GM23338 (cell line): ENCODE measurements around the gene ATP2A3. TPM values are rescaled to one million over a fixed set of nuclear protein-coding genes. Genes with fewer than 3 reads are reported as not detected.

Source experiments
- ATAC-seq: fragments of 200-7000 bp; cut with Tn5 transposase; 3 replicates; pipeline ENCODE4 v1.9.1; 2020
- DNase-seq: peaks from one replicate; pipeline ENCODE4 v3.0.0-alpha.2; 2015; ENCODE audit warnings: low spot score
- H2AFZ ChIP-seq: fragments of 200-600 bp; sonication (generic); 2 replicates; pipeline ENCODE4 v1.8.0; 2016; ENCODE audit warnings: antibody characterized with exemption, mild to moderate bottlenecking, moderate library complexity
- H3F3A ChIP-seq: fragments of 200-600 bp; sonication (generic); replicated peaks from 2 replicates; pipeline ENCODE4 v1.8.0; 2017; ENCODE audit warnings: antibody characterized with exemption, mixed run types, low read depth
- H3K27ac ChIP-seq: fragments of 200-600 bp; sonication (generic); 2 replicates; pipeline ENCODE4 v1.6.1; 2016; ENCODE audit warnings: low read depth
- H3K27me3 ChIP-seq: fragments of 200-600 bp; sonication (generic); 2 replicates; pipeline ENCODE4 v1.8.0; 2016; ENCODE audit warnings: mild to moderate bottlenecking, mixed run types, moderate library complexity; ENCODE audit not compliant: insufficient read depth
- H3K36me3 ChIP-seq: fragments of 200-600 bp; sonication (generic); 2 replicates; pipeline ENCODE4 v1.8.0; 2016; ENCODE audit warnings: mild to moderate bottlenecking; ENCODE audit not compliant: insufficient read depth
- H3K4me1 ChIP-seq: fragments of 200-600 bp; sonication (generic); 2 replicates; pipeline ENCODE4 v1.8.0; 2016; ENCODE audit warnings: mild to moderate bottlenecking, moderate library complexity; ENCODE audit not compliant: insufficient read depth
- H3K4me2 ChIP-seq: fragments of 200-600 bp; sonication (generic); 2 replicates; pipeline ENCODE4 v1.7.1; 2017; ENCODE audit warnings: mixed run types
- H3K4me3 ChIP-seq: fragments of 200-600 bp; sonication (generic); 2 replicates; pipeline ENCODE4 v1.6.1; 2016; ENCODE audit warnings: mixed run types
- H3K79me2 ChIP-seq: fragments of 200-600 bp; sonication (generic); replicated peaks from 2 replicates; pipeline ENCODE4 v1.8.0; 2017; ENCODE audit warnings: mild to moderate bottlenecking; ENCODE audit not compliant: insufficient read depth
- H3K9me2 ChIP-seq: fragments of 200-600 bp; sonication (generic); 2 replicates; pipeline ENCODE4 v1.8.0; 2017; ENCODE audit not compliant: insufficient read depth
- H4K20me1 ChIP-seq: fragments of 200-600 bp; sonication (generic); replicated peaks from 2 replicates; pipeline ENCODE4 v1.8.0; 2017; ENCODE audit warnings: mild to moderate bottlenecking; ENCODE audit not compliant: insufficient read depth
- H3K27ac Mint-ChIP-seq: 2 replicates; pipeline ENCODE4 v1.8.0; 2020; ENCODE audit warnings: inconsistent platforms, mild to moderate bottlenecking, moderate library complexity, mixed read lengths
- H3K27me3 Mint-ChIP-seq: 3 replicates; pipeline ENCODE4 v1.8.0; 2022; ENCODE audit warnings: low read depth, mild to moderate bottlenecking, moderate library complexity, mixed read lengths, inconsistent platforms; ENCODE audit not compliant: insufficient read depth, poor library complexity
- H3K36me3 Mint-ChIP-seq: 3 replicates; pipeline ENCODE4 v1.8.0; 2021; ENCODE audit warnings: low read depth, mild to moderate bottlenecking, inconsistent platforms, moderate library complexity, mixed read lengths
- H3K4me1 Mint-ChIP-seq: 3 replicates; pipeline ENCODE4 v1.8.0; 2020; ENCODE audit warnings: mild to moderate bottlenecking, inconsistent platforms, mixed read lengths
- H3K4me3 Mint-ChIP-seq: 3 replicates; pipeline ENCODE4 v1.8.0; 2021; ENCODE audit warnings: moderate library complexity, mild to moderate bottlenecking, inconsistent platforms, mixed read lengths
- H3K9me3 Mint-ChIP-seq: 3 replicates; pipeline ENCODE4 v1.8.0; 2020; ENCODE audit warnings: moderate library complexity, mild to moderate bottlenecking, inconsistent platforms, mixed read lengths
- JUNB ChIP-seq: IDR thresholded peaks from one replicate; pipeline ENCODE4 v1.6.1; 2016; ENCODE audit warnings: antibody characterized with exemption; ENCODE audit not compliant: unreplicated experiment
- STAT1 ChIP-seq: IDR thresholded peaks from one replicate; pipeline ENCODE4 v1.6.1; 2016; ENCODE audit warnings: antibody characterized with exemption; ENCODE audit not compliant: unreplicated experiment
- ZNF462 ChIP-seq: fragments of 250-450 bp; sonication (Bioruptor Pico); IDR thresholded peaks from 2 replicates; pipeline ENCODE4 v1.5.0; 2020; ENCODE audit warnings: mild to moderate bottlenecking, moderate library complexity
- polyA plus RNA-seq: library from polyadenylated mRNA; unstranded; fragments of >200 nt; fragmentation: Nextera tagmentation; extraction: Ambion mirVana; gene quantifications from 2 replicates; pipeline ENCODE4 v1.2.1, GENCODE V29; 2016
- total RNA-seq: library from RNA; depleted of rRNA; stranded (reverse); fragments of >200 nt; shearing (Covaris generic); gene quantifications from 2 replicates; pipeline ENCODE4 v1.2.3, GENCODE V29; 2014

Gene ATP2A3
- total and polyA plus RNA-seq, 2 experiments from 2014 or later, result 9.6 to 35.2 TPM

DNA sequence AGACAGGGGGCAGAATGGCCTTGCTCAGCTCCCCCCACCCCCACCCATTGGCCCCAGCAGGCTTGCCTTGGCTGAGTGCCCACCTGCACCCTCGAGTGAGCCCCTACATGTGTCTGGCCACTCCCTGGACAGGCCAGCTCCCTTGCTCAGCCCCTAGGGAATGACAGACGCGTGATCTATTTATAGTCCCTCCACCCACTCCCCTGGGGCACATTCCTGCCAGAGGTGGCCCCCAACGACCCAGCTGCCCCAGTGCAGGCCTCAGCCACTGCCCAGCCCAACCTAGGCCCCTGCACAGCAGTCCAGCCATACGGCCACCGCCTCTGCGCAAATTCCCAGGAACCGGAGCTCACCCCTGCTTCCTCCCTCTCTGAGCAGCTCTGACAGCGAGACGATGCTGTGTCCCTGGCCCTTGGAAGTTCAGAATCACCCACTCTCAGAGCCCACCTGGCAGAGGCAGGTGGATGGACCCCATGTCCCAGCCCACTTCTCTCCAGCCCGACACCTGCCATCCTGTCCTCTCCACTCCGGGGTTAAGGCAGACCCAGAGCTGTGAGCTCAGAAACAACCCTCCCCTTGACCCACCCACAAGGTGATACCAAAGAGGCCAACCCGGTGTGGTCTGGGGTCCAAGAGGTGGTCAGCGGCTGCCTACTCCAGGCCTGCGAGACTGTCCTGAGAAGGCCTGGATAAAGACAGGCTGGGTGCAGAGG is 36.5 kb downstream of the ATP2A3 start (continued):
- TF ChIP-seq ZNF462 (no peak), STAT1 (no peak), JUNB (no peak)

DNA sequence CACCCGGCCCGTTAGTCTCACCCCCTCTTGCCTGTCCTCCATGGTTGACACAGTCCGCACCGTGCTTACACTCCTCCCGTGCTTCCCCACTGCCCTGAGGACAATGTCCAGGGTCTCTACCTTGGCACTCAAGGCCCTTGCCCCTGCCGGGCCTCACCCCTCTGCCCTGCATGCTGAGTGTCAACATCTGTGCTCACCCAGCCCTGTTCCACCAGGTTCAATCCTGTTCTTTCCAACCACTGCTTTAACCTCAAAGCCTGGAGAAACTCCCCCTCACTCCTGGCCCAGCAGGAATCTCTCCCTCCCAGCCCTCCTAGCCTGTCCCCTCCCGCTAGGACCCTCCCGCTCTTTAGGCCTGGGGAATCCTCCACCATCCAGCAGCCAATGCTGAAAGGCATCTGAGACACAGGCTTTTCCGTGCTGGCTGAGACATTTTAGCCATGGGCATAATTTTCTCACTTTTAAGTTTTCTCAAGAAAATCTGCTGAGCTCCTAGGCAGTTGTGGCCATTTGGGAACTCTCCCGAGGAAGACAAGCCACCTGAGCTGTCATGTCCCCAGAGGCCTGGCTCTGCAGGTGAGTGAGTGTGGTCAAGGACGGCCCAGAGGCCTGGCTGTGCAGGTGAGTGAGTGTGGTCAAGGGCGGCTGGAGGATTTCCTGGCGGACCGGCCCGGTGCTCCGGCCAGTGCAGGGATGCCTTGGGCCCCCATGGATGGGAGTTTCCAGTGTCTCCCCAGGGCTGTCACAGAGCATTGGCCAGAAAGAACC is 37.2 kb downstream of the ATP2A3 start:
- Mint-ChIP-seq H3K27ac (no peak overlapping the region), H3K4me1 (peaks cover 13% of the 10 kb centered on the region), H3K9me3 (no peaks in the 10 kb centered on the region), H3K4me3 (no peak overlapping the region), H3K27me3 (peaks cover 10% of the 10 kb centered on the region), H3K36me3 (peaks cover 4% of the 10 kb centered on the region; the same call in 1 of the 3 replicates)
- ATAC-seq (no peak; the same call in 2 of the 3 replicates), DNase-seq (no peak)
- Histone ChIP-seq H3K4me3 (no peak overlapping the region), H3K9me2 (no peaks in the 10 kb centered on the region), H2AFZ (no peak overlapping the region), H3K27ac (no peak overlapping the region), H3K79me2 (no peaks in the 10 kb centered on the region), H3F3A (no peaks in the 10 kb centered on the region), H4K20me1 (no peaks in the 10 kb centered on the region), H3K4me1 (no peaks in the 10 kb centered on the region), H3K36me3 (no peaks in the 10 kb centered on the region), H3K27me3 (no peaks in the 10 kb centered on the region), H3K4me2 (no peak overlapping the region)
- no peak for TF ChIP-seq STAT1
